Erythroblast (primary cell): ENCODE data around the gene MOCOS.

Experiments used
- GATA1 ChIP-seq: IDR thresholded peaks from 2 replicates; pipeline ENCODE4 v1.6.1; 2011; ENCODE audit warnings: low read depth, mild to moderate bottlenecking, control low read depth, low read length, moderate library complexity
- POLR2A ChIP-seq: IDR thresholded peaks from 2 replicates; pipeline ENCODE4 v1.6.1; 2011; ENCODE audit warnings: mild to moderate bottlenecking, low read length

GRCh38 chr18:36185157-36185556 is 2.1 kb upstream of the MOCOS start:
- no peak for TF ChIP-seq POLR2A
- TF ChIP-seq GATA1, result no peak
